Adipose tissue (tissue), 3 donors: Measurements from ENCODE around the gene GNAT1. TPM values are rescaled to one million over a fixed set of nuclear protein-coding genes. Genes with fewer than 3 reads are reported as not detected.
A peak's percentile ranks its signal among the peaks of the same experiment; 100 is the strongest.
"Not testable (repeated sequence)": the region's sequence is repeated elsewhere in the genome, so short reads cannot be mapped to it uniquely, and the experiment has no call there.

Source experiments
- H3K27ac ChIP-seq: one replicate; pipeline ENCODE4 v1.5.1; 2013; ENCODE audit warnings: low read depth, low read length
- WGBS, 3 donors: extraction: QIAGEN DNeasy Blood & Tissue Kit; methylation state at CpG; one replicate each; pipeline ENCODE4 v1.1.7; 2013; 5-methylcytosine and 5-hydroxymethylcytosine counted together
- polyA plus RNA-seq, 3 donors: library from polyadenylated mRNA; stranded (reverse); fragments of 200-250 nt; gene quantifications; one replicate each; pipeline ENCODE4 v1.2.3, GENCODE V29; 2013
- donor health status: healthy with polysubstance abuse.
- donor health status: Bipolar disorder and iron deficiency.
- donor health status: healthy.

GNAT1 gene
- polyA plus RNA-seq, 3 donors, result 0.13 TPM; not detected in 2

GRCh38 chr3:50228184-50228763 is 36.9 kb downstream of the GNAT1 start:
- 47 to 57% (median 48%) methylated on average over 14 to 15 of the region's 15 CpGs for WGBS, 3 donors
- H3K27ac ChIP-seq, result not testable (repeated sequence)

- 87 to 97% (median 91%) methylated on average over 3 of the region's 3 CpGs for WGBS, 3 donors
- H3K27ac ChIP-seq, result no peak overlapping the region
Measured at GRCh38 chr3:50229490-50229889, 38.1 kb downstream of the GNAT1 start.

DNA sequence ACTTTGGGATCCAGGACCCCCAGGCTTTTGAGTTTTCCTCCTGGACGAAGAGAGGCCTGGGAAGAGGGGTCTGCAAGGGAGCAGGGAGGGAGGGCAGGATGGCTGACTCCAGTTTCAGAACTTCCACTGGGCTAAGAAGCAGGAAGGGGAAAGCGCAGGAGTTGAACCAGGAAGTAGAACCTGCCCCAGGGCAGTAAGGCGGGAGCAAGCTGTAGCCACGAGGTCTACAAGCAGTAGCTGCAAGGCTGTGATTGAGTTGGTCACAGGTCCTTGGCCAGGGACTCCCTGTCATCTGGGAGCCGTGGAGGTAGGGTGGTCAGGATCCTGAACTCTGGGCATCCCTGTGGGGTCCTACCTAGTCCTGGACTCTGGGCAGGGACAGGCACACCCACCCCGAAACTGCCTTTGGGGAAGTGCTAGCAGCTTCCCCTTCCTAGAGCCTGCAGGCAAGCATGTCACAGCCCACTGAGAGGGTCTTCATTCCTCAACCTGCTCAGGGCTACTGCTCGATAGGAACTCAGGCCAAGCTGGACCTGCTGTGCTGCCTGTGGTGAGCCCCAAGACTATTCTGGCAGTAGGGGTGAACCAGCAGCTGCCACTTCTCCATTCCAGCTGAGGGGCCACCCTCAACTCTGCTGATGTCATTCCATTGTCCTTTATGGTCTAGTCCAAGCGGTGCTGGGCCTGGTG is 38.8 kb downstream of the GNAT1 start:
- 70 to 80% (median 71%) methylated on average over 8 of the region's 8 CpGs for WGBS, 3 donors
- H3K27ac ChIP-seq, result no peak overlapping the region

DNA sequence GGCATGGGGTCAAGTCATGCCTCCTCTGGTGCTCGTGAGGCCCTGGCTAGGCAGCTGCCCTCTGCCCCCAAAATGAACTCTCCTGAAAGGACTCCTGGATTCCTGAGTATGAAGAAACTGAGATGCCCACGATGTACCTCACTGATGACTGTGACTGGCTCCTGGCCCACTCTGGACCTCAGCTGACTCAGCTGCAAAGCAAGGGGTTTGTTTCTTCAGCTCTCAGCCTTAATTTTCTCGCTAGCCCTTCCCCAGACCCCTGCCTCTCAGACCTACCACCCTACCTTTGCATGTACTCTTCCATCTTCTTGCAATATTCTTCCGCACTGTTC is 39.4 kb downstream of the GNAT1 start:
- H3K27ac ChIP-seq, result no peak overlapping the region
- 80 to 88% (median 84%) methylated on average over 4 of the region's 4 CpGs for WGBS, 3 donors

DNA sequence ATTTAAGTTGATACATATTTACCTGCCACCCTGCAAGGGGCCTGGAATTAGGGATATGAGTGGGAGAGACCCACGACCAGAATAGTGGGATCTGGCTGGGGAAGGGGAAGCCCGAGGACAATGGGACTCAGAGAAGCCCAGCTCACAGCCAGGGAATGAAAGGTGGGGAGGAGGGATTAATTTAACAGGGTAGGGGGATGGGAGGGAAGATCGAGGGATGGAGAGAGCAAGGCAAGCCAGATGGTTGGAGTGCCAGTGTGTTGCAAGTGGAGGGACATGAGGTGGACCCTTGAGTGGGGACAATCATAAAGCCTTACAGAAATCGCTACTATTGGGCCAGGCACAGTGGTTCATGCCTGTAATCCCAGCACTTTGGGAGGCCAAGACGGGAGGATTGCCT is 40.2 kb downstream of the GNAT1 start:
- H3K27ac ChIP-seq, result no peak overlapping the region
- WGBS, 3 donors, result 76 to 85% (median 84%) methylated on average over 5 of the region's 5 CpGs

GRCh38 chr3:50232303-50232702 is 40.9 kb downstream of the GNAT1 start:
- no peak overlapping the region for H3K27ac ChIP-seq
- 66 to 88% (median 75%) methylated on average over 3 of the region's 3 CpGs for WGBS, 3 donors

DNA sequence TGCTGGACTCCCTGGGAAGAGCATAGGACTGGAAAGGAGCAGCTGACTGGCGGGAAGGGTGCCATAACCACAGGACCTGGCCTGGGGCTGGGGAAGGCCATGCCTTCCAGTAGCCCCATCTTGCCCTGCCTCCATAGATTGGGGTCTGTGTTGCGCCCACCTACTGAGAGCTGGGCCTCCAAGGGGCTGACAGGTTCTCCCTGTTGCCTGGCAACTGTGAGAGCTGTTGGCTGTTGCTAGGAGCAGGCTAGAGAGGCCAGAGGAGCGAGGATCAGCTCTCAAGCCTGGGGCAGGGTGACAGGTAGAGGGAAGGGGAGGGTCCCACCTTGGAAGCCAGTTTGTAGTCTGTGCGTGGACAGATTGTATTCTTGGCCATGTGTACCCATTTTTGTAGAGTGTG is 41.8 kb downstream of the GNAT1 start:
- no peak overlapping the region for H3K27ac ChIP-seq
- WGBS, 3 donors, result 89 to 97% (median 92%) methylated on average over 4 of the region's 4 CpGs

- 0 to 1% (median 1%) methylated on average over 71 to 75 of the region's 75 CpGs for WGBS, 3 donors
- peak within 1 kb of the TSS; percentile 38 for H3K27ac ChIP-seq
Measured at GRCh38 chr3:50235716-50236483, 44.5 kb downstream of the GNAT1 start, which contains the start of gene GNAI2. TSS of gene GNAI2 (plus strand) at chr3:50236204. CDS start at chr3:50236336, 132 bp downstream.

DNA sequence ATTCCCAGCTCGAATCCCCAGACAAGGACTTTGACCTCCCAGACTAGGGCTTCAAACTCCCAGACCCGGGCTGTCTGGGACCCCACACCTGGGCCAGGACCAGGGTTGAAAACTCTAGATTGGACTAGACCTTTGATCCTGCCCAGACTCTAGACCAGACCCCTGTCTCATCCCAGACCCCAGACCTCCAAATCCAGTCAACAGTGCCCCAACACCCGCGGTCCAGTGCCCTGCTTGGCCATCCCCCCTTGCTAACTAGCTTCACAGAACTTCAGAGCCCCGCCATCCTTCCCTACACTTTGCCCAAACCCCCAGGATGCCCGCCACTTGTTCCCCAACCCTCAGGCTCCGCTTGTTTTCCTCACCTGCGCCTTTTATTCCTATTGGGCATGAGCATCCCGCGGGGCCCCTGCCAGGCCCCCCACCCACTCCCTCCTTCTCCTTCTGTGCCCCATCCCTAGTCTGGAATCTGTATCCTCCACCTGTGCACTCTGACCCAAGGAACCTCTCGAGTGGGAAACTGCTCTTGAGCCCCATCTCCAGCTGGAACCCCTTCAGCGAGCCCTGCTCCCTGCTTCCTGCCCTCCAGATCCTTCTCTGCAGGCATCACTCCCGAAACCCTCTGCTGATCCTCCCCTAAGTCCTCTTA is 45.2 kb downstream of the GNAT1 start:
- WGBS, 3 donors, result 1 to 10% (median 2%) methylated on average over 13 of the region's 13 CpGs
- H3K27ac ChIP-seq, result peak overlapping the region; percentile 38

DNA sequence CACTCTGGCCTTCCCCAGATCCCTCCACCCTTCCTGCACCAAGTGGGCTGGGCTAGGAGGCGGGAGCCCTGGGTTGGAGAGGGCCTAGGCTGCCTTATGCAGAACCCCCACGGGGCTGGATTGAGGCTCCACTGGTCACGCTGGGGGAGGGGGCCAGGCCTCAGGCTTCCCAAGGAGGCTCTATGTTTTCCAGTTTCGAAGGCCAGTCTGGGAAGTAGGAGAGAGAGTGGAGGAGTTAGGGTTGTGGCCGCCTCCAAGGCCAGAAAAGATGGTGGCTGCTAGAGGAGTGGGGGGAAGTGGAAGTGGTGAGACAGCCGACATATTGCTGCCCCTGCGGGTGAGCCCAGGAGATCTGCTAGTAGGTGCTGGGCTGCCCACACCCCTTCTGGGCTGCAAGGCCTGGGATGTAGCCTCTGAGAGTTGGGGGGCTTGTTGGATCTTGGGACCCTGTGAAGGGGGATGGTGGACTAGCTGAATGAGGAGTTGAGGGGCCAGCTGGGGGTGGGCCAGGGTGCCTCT is 45.8 kb downstream of the GNAT1 start:
- H3K27ac ChIP-seq, result peak overlapping the region; percentile 62
- WGBS, 3 donors, result 1 to 27% (median 6%) methylated on average over 7 of the region's 7 CpGs

DNA sequence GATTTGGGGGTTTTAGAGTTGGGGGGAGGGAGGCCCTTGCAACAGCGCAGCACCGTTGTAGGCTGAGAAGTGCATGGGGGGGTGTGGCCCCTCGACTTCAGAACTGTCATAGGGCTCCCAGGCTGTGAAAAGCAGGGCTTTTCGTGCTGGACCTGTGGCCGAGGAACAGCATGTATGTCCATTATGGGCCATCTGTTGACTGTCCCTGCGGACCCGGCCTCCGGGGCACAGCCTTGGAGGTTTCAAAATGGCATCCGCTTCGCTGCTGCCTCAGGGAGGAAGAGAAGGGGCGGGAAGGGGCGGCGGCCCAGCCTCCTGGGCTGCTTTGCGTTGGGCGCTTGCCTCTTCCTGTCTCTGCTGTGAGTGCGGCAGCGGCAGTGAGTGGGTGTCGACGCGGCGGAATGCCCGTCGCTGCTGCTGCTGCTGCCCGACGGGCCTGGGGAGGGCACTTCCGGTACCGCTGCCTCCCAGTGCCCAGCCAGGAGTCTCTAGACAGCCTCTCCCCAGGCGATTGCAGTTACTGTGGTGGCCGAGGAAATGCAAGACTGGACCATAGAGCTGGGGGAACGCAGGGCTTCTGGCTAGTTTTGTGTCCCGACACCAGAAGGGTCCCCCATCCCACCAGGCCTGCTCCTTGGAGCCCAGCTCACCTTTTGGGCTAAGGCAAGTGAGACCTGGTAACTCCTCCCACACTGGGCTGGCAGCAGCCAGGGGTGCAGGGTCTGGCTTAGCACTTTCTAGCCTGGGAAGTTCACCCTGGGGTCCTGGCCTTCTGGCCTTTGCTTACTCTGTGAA is 46.5 kb downstream of the GNAT1 start:
- H3K27ac ChIP-seq, result peak overlapping the region; percentile 63
- 0 to 10% (median 1%) methylated on average over 31 of the region's 31 CpGs for whole genome bisulfite sequencing, 3 donors

- 7 to 22% (median 14%) methylated on average over 7 of the region's 7 CpGs for WGBS, 3 donors
- H3K27ac ChIP-seq, result peak overlapping the region; percentile 63
Measured at GRCh38 chr3:50238549-50239026, 47.2 kb downstream of the GNAT1 start.

GRCh38 chr3:50239649-50240048 is 48.2 kb downstream of the GNAT1 start:
- H3K27ac ChIP-seq, result peak overlapping the region; percentile 43
- WGBS, 3 donors, result 65 to 70% (median 69%) methylated on average over 4 of the region's 4 CpGs

GRCh38 chr3:50241163-50241562 is 49.8 kb downstream of the GNAT1 start:
- H3K27ac ChIP-seq, result peak overlapping the region; percentile 28
- 62 to 68% (median 66%) methylated on average over 4 of the region's 4 CpGs for WGBS, 3 donors

DNA sequence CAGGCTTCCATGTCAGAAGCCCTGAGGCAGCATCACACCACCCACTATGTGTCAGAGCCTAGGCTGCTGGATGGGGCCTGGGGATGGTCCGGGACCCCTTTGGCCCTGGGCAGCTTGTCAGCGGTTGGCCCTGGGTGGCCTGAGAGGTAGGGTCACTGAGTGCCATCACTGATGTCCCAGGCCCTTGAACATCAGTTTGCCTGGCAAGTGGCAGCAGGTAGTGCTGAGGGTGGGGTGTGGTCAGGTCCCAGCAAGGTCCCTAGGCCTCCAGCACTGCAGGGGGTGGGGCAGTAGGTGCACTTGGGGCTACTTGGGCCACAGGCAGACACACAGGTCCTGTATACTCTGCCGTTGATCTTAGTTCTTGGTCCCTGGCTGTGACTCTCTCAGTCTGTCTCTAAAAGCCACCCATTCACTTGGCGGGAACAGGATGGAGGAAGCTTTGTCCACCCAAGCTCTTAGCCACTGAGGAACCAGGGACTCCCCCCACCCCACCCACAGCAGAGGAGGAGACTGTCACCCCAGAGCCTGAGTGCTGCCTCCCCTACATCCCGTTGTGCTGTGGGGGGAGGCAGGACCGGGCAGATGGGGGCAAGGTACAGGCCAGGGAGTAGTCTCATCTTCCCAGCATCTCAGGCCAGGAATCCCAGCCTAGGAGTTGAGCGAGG is 50.4 kb downstream of the GNAT1 start:
- H3K27ac ChIP-seq, result peak overlapping the region; percentile 55
- 40 to 76% (median 48%) methylated on average over 7 of the region's 7 CpGs for WGBS, 3 donors

- WGBS, 3 donors, result 15 to 75% (median 25%) methylated on average over 3 of the region's 3 CpGs
- peak overlapping the region; percentile 82 for H3K27ac ChIP-seq
Measured at GRCh38 chr3:50242381-50242770, 51.0 kb downstream of the GNAT1 start.

- WGBS, 3 donors, result 9 to 53% (median 17%) methylated on average over 13 to 14 of the region's 14 CpGs
- peak overlapping the region; percentile 82 for H3K27ac ChIP-seq
Measured at GRCh38 chr3:50242851-50243542, 51.6 kb downstream of the GNAT1 start.
